GM10847 (cell line): ENCODE results near the gene SLC25A1.

Experiments used
- POLR2A ChIP-seq: IDR thresholded peaks from 2 replicates; pipeline ENCODE4 v1.6.1; 2011; ENCODE audit not compliant: insufficient read length; ENCODE audit errors: extremely low read depth

Gene SLC25A1

DNA sequence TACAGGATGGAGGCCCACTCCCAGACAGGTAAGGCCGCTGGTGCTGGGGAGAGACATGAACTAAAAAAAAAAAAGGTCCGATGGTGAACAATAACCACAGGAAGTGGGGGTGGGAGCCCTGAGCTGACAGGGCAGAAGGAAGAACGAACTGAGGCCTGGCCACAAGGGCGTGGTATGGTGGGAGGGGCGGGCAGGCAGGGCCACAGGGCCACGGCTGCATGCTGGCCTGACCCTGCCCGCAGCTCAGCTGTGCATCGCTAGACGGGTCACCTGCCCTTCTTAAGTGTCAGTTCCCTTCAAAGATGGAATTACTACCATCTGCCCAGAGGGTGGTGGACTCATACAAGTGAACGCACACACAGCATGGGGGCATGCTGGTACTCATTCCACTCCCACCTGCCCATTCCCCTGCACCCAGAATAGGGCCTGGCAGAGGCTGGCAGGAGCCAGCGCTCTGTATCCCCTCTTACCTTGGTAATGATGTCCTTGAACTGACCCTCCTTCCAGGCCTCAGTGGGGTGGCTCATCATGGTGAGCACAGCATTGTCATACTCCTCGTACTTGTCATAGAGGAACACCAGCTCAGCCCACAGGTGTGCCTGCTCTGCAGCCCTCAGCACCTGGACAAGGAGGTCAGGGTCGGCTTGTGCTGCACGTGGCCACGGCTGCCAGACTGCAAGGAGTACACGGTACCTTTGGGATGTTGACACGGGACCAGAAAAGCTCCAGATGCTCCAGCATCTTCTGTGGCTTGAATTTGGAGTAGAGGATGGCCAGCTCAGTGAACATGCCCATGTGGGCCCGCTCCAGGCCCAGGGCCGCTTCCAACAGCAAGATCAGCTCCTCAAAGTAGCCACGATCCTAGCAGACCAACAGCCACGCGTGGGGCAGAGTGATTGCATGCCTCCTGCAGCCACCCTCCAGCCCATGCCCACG is 17.5 kb upstream of the SLC25A1 start:
- TF ChIP-seq POLR2A = no peak

- no peak for TF ChIP-seq POLR2A
Measured at GRCh38 chr22:19194766-19195536, 16.4 kb upstream of the SLC25A1 start.

DNA sequence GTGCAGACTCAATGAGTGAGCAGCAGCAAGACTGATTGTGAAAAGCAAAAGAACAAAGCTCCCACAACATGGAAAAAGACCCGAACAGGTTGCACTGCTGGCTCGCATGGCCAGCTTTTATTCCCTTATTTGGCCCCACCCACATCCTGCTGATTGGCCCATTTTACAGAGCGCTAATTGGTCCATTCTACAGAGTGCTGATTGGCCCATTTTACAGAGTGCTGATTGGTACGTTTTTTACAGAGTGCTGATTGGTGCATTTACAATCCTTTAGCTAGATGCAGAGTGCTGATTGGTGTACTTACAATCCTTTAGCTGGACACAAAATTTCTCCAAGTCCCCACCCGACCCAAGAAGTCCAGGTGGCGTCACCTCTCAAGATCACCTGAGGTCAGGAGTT is 15.3 kb upstream of the SLC25A1 start:
- TF ChIP-seq POLR2A = no peak

DNA sequence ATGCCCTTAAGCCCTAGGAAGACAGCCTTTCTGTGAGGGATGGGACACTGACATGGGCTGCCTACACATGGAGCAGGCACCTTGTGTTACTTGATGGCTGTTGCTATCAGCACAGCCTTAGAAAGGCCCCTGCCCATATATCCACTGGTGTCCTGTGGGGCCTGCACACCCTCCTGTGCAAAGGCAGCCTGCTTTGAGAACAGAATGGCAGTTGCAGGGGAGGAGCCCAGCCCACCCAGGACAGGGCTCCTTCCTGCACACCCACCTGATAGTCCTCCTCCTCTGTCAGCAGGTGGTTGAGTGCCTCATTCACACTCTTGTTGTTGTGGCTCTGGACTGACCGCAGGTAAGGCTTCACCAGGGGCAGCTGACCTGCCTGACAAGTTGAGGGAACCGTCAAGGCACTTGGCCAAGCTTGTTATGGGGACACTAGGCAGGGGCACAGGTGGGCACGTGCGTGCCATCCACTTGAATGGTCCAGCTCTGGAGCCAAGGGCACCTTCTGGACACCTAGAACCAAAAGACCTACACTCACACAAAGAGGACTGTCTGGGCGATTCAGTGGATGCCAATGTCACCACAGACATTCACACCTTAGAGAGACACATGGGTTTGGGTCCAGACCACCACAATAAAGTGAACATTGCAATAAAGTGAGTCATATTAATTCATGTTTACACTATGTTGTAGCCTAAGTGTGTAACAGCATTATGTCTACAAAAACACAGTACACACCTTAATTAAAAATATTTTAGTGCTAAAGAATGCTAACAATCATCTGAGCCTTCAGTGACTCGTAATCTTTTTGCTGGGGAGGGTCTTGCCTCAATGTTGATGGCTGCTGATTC is 9.4 kb upstream of the SLC25A1 start:
- no peak for TF ChIP-seq POLR2A

DNA sequence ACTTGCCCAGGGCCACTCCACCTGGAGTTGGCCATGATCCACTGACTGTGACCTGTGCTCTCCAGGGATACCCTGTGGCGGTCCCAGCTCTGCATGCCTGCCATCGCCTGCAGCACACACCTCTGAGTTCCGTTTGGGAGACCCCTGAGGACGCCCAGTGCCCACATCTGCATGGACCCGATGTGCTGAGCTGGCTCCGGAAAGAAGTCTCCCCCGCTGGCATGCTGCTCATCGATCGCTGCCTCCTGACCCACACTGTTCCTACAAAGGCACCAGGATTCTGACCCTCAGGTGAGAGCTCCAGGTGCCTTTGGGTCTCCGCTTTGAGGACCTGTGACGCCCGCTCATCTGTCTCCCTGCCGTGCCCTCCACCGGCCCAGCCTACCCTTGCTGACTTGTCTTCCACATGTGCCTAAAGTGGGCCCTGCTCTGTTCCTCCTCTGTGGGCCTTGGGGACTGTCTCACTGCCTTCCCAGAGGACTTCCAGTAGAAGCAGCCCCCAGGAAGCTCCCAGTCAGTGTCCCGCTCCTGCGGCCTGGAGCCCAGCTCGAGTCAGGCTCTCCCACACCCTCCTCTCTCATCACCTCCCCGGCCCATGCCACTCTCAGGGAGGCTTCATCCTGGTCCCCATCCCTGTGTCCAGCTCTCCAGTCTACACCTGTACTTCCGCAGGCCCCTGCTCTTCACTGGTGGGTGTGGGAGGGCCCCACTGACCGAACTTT is 5.9 kb upstream of the SLC25A1 start:
- no peak for TF ChIP-seq POLR2A

DNA sequence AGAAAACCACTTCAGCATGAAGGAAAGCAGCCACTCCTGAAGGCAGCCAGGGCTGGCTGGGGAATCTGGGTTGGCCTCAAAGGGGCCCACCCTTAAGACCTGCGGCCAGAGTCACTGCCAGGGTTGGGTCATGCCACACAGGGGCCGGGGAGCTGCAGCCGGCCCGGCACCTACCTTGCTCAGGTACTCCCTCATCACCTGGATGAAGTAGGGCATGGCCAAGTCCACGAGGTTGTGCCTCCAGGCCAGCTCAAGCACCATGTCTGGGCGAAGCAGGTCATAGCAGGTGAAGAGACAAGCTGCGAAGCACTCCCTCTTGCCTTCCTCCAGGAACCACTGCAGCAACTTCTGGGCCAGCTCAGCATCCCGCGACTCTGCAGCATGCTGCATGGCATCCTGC is 4.7 kb upstream of the SLC25A1 start:
- TF ChIP-seq POLR2A = no peak

DNA sequence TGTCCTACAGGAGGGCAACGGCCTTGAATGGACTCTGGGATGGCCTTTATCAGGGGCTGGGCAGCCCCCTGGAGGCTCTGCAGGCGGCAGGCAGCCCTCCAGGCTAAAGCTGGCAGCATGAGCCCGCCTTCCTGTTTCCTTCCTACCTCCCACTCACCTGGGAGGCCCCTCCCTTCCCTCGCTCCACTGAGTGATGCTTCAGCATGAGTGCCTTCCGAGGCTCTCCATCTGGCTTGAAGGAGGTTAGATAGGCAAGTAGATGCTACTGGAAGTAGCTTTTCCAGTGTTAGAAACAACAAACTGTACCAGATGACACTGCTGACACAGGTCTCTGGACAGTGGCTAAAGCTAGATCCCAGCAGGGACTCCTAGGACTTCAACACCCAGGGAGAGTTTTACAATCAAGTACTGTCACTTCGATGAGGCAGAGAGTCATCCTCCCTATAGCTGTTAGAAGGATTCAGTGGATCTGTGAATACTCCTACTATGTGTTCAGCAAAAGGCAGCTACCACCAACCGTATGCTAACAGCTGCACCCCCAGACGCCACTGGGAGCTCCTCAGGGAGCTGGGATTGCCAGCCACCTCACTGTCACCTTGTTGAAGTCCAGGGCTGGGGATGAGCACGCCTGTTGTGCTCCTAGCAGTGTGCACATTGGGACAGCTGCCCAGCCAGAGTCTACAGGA is 4.1 kb upstream of the SLC25A1 start:
- TF ChIP-seq POLR2A = no peak

GRCh38 chr22:19181786-19182471 is 3.4 kb upstream of the SLC25A1 start:
- TF ChIP-seq POLR2A = no peak

DNA sequence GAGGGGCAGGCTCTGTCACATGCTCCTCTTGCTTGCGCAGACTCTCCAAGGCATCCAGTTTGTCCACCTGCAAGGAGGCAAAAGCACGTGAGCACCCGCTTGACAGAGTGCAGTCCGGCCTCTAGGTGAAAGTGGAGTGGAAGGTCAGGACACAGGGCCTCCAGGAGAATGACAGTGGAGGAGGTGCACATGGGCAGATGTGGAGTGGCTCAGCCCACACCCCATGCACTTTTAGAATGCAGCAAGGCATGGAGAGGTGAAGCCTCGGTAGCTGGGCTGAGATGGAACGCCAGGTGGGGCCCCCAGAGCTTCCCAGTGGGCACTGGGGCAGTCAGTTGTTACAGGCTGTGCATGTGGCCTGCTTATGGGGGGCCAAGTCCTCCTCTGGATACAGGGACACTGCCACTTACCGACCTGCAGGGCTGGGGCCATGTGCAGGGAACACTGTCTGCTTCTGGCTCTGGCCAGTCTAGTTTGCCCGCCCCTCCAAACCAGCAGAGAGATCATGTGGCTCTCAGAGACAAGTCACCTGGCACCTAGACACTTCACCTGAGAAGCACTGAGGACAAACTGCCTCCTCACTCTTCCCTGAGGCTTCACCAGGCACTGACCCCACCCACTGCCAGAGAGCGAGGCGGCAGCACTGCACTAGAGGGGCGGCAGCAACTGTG is 2.3 kb upstream of the SLC25A1 start:
- TF ChIP-seq POLR2A = no peak

GRCh38 chr22:19180234-19180633 is 1.7 kb upstream of the SLC25A1 start:
- no peak for TF ChIP-seq POLR2A

GRCh38 chr22:19179497-19180048 is 1.0 kb upstream of the SLC25A1 start:
- no peak for TF ChIP-seq POLR2A

- no peak for TF ChIP-seq POLR2A
Measured at GRCh38 chr22:19178065-19178656, 375 bp downstream of the SLC25A1 start.
